Heart right ventricle (tissue), 16 donors: ENCODE data around the gene LTBP1. TPM values are rescaled to one million over a fixed set of nuclear protein-coding genes. Genes with fewer than 3 reads are reported as not detected.
A peak's percentile ranks its signal among the peaks of the same experiment; 100 is the strongest.

Source experiments
- ATAC-seq, 8 donors: fragments of 200-7000 bp; cut with Tn5 transposase; one replicate each; pipeline ENCODE4 v1.9.1; 2020; ENCODE audit warnings: mild to moderate bottlenecking in 8 of 8, moderate library complexity in 8 of 8, moderate number of reproducible peaks in 1 of 8
- DNase-seq, 2 donors: peaks; one replicate each; pipeline ENCODE4 v3.0.0-alpha.2; 2020
- H3K27ac ChIP-seq, 10 donors: fragments of 200-600 bp; sonication (generic) in 2 of 10; one replicate each; pipeline versions ENCODE4 v1.5.0 to v1.8.0; 2020 to 2022; ENCODE audit warnings: mild to moderate bottlenecking in 3 of 10
- H3K27me3 ChIP-seq, 7 donors: fragments of 200-600 bp; one replicate each; pipeline ENCODE4 v1.8.0; 2021 to 2022; ENCODE audit warnings: mild to moderate bottlenecking in 2 of 7
- H3K36me3 ChIP-seq, 9 donors: fragments of 200-600 bp; sonication (generic) in 1 of 9; one replicate each; pipeline versions ENCODE4 v1.5.0 to v1.8.0; 2020 to 2022; ENCODE audit warnings: mild to moderate bottlenecking in 2 of 9
- H3K4me1 ChIP-seq, 9 donors: fragments of 200-600 bp; sonication (generic) in 1 of 9; one replicate each; pipeline versions ENCODE4 v1.5.0 to v1.8.0; 2020 to 2022; ENCODE audit warnings: mild to moderate bottlenecking in 4 of 9
- H3K4me3 ChIP-seq, 10 donors: fragments of 200-600 bp; sonication (generic) in 2 of 10; one replicate each; pipeline versions ENCODE4 v1.5.0 to v1.8.0; 2020 to 2022; ENCODE audit warnings: mild to moderate bottlenecking in 7 of 10, moderate library complexity in 2 of 10
- H3K9me3 ChIP-seq, 11 donors: fragments of 200-600 bp in 10 of 11; sonication (generic) in 2 of 11; one replicate each; pipeline versions ENCODE4 v1.5.0 to v1.8.0; 2013 to 2022; ENCODE audit warnings: mild to moderate bottlenecking in 2 of 11, control low read depth in 1 of 11, moderate library complexity in 1 of 11
- CTCF ChIP-seq, 9 donors: fragments of 200-600 bp; sonication (generic) in 2 of 9; IDR thresholded peaks; one replicate each; pipeline versions ENCODE4 v1.5.0 to v1.8.0; 2021 to 2022; ENCODE audit warnings: antibody characterized with exemption in 9 of 9, mild to moderate bottlenecking in 5 of 9, moderate library complexity in 1 of 9
- WGBS, 2 donors: extraction: QIAGEN DNeasy Blood & Tissue Kit; methylation state at CpG; one replicate each; pipeline ENCODE4 v1.1.7; 2013; ENCODE audit warnings: inconsistent platforms in 1 of 2; 5-methylcytosine and 5-hydroxymethylcytosine counted together
- intact Hi-C, 10 donors: fragments of 100-400 bp; cut with DNase I; formaldehyde crosslinking; loops; one replicate each; pipeline versions ENCODE4 v1.11.1 to v1.14.2; 2022
- polyA plus RNA-seq, 2 donors: library from polyadenylated mRNA; stranded (reverse); fragments of 200-250 nt; gene quantifications; one replicate each; pipeline ENCODE4 v1.2.3, GENCODE V29; 2013
- total RNA-seq, 10 donors: library from RNA; stranded (reverse); fragmentation: NEBNext Ultra II Directional in 3 of 10; extraction: Animal tissue kit (Norgen Biotek cat#: 25700) in 3 of 10; gene quantifications; one replicate each; pipeline versions ENCODE4 v1.2.1 to v1.2.4, GENCODE V29; 2021 to 2023
- donor health status: Arrhythmogenic right ventricular cardiomyopathy.
- donor health status: ischemic (EF 13 %, LVEDD 7.1; RV severe dilation, severe dysfunction).
- donor health status: healthy with polysubstance abuse.
- donor health status: DM: no; HTN: yes; CAD: no.
- donor health status: DM: no; HTN: no; CAD: no.
- donor health status: ischemic (EF 25% LVEDD 6.9; RV normal size, moderate dysfunction).
- donor health status: ischemic (EF 25% LVEDD 5.7; RV mildly dilated, moderate dysfunction).
- donor health status: healthy.
- donor health status: DM: yes; HTN: yes; CAD: no.
- donor health status: Ischemic cardiomyopathy.
- donor health status: ischemic (EF 35%, LVEDD 5.7; RV mildly dilated, moderate dysfunction).
- donor health status: nonischemic (EF 11% LVEDD 7.7; RV severe dilation, severe dysfunction).
- donor health status: DM: yes; HTN: yes; CAD: no.
- donor health status: PGD.
- donor health status: ischemic (EF 29% LVEDD 5.4; RV normal size, mild dysfunction).
- donor health status: nonischemic (EF 23%, LVEDD 6.1; RV moderate dilation, normal function).

LTBP1 gene
- total and polyA plus RNA-seq, 12 donors: 22.4 to 164 (median 84.3) TPM

GRCh38 chr2:33126958-33127357 lies 180.2 kb downstream of the LTBP1 start:
- H3K4me1 ChIP-seq: peaks cover 0 to 41% (median 8%) of the 10 kb centered on the region in 9 donors
- intact Hi-C loops: loop anchor here in 1 of 10 donors (10.0 kb wide), 1 partner anchor 72 kb away; no protein-coding TSS in a partner anchor
- DNase-seq (no peak), ATAC-seq (no peak)
- peak overlapping the region in 3 of 10 donors; percentile 13 to 57 (median 37) for H3K27ac ChIP-seq
- no peaks in the 10 kb centered on the region for H3K9me3 ChIP-seq
- H3K36me3 ChIP-seq: no peaks in the 10 kb centered on the region
- TF ChIP-seq CTCF (IDR thresholded peaks at IDR 0.05): no peak
- H3K27me3 ChIP-seq: no peaks in the 10 kb centered on the region
- 72 to 78% methylated on average over 3 of the region's 3 CpGs for WGBS, 2 donors
- no peak overlapping the region for H3K4me3 ChIP-seq

GRCh38 chr2:33129263-33130053 lies 182.7 kb downstream of the LTBP1 start:
- no peak for DNase-seq
- no peak for TF ChIP-seq CTCF (IDR thresholded peaks at IDR 0.05)
- Histone ChIP-seq H3K4me1 (peaks cover 0 to 53% (median 24%) of the 10 kb centered on the region in 9 donors), H3K36me3 (no peaks in the 10 kb centered on the region), H3K27ac (peak overlapping the region in 2 of 10 donors; percentile 21 to 45), H3K4me3 (no peak overlapping the region), H3K27me3 (no peaks in the 10 kb centered on the region), H3K9me3 (no peaks in the 10 kb centered on the region)
- 93% methylated on average over 7 of the region's 7 CpGs for WGBS, 2 donors
- intact Hi-C loops: loop anchor here in 3 of 10 donors (5.0 to 10.0 kb wide), 4 partner anchors 67 to 145 kb away; no protein-coding TSS in a partner anchor
- ATAC-seq: no peak

- 79 to 88% methylated on average over 7 of the region's 7 CpGs for WGBS, 2 donors
- H3K36me3 ChIP-seq: no peaks in the 10 kb centered on the region
- no peaks in the 10 kb centered on the region for H3K9me3 ChIP-seq
- DNase-seq (no peak), ATAC-seq (no peak)
- H3K27me3 ChIP-seq: no peaks in the 10 kb centered on the region
- H3K4me3 ChIP-seq: no peak overlapping the region
- H3K4me1 ChIP-seq: peaks cover 0 to 59% (median 27%) of the 10 kb centered on the region in 9 donors
- H3K27ac ChIP-seq: peak overlapping the region in 2 of 10 donors; percentile 21 to 45
- intact Hi-C loops: loop anchor here in 2 of 10 donors (5.0 to 10.0 kb wide), 3 partner anchors 68 to 145 kb away; no protein-coding TSS in a partner anchor
- TF ChIP-seq CTCF (IDR thresholded peaks at IDR 0.05): no peak
Measured at GRCh38 chr2:33130054-33130447, 183.3 kb downstream of the LTBP1 start.

- 63 to 69% methylated on average over 6 of the region's 6 CpGs for WGBS, 2 donors
- H3K27ac ChIP-seq: no peak overlapping the region
Measured at GRCh38 chr2:33130544-33130943, 183.8 kb downstream of the LTBP1 start.

More at GRCh38 chr2:33130544-33130943, 183.8 kb downstream of the LTBP1 start:
- no peak overlapping the region for H3K4me3 ChIP-seq
- no peak for TF ChIP-seq CTCF (IDR thresholded peaks at IDR 0.05)
- peaks cover 0 to 64% (median 27%) of the 10 kb centered on the region in 9 donors for H3K4me1 ChIP-seq
- DNase-seq (no peak), ATAC-seq (no peak)
- H3K9me3 ChIP-seq: no peaks in the 10 kb centered on the region
- no peaks in the 10 kb centered on the region for H3K27me3 ChIP-seq
- no peaks in the 10 kb centered on the region for H3K36me3 ChIP-seq
- intact Hi-C loops: loop anchor here in 2 of 10 donors (5.0 to 10.0 kb wide), 3 partner anchors 68 to 144 kb away; no protein-coding TSS in a partner anchor
